GM12878 (cell line): ENCODE data around the gene TSHZ3. TPM values are rescaled to one million over a fixed set of nuclear protein-coding genes. Genes with fewer than 3 reads are reported as not detected.

ENCODE experiments used
- ATAC-seq: fragments of 200-7000 bp; cut with Tn5 transposase; 3 replicates; pipeline ENCODE4 v1.9.1; 2020; ENCODE audit warnings: mild to moderate bottlenecking, moderate library complexity
- BruUV-seq: library from RNA; stranded (reverse); fragments of 400-500 nt; replicated peaks from 2 replicates; lab custom pipeline; 2021; lab: Mats Ljungman, UMichigan
- CTCF ChIA-PET: fragments of 300-600 bp; sonication (Branson Sonifier 250); formaldehyde crosslinking; extraction: SDS; loops from one replicate; lab custom pipeline; 2021; ENCODE audit warnings: inconsistent platforms; lab: Yijun Ruan, JAX
- POLR2A ChIA-PET: fragments of 350-600 bp; formaldehyde crosslinking; extraction: SDS; loops from one replicate; lab custom pipeline; 2021; ENCODE audit warnings: inconsistent platforms; lab: Charles Lee
- RAD21 ChIA-PET: fragments of 300-600 bp; sonication (Branson Sonifier 250); formaldehyde crosslinking; loops from one replicate; lab custom pipeline; 2023; ENCODE audit warnings: antibody characterized with exemption; ENCODE audit not compliant: unreplicated experiment; lab: Charles Lee
- SMC1A ChIA-PET: fragments of 300-600 bp; sonication (Branson Sonifier 250); formaldehyde crosslinking; loops from one replicate; lab custom pipeline; 2023; ENCODE audit not compliant: unreplicated experiment, uncharacterized antibody; lab: Charles Lee
- DNase-seq: peaks from one replicate; pipeline ENCODE4 v3.0.0-alpha.2; 2011; ENCODE audit warnings: low read depth, low spot score
- FAIRE-seq: peaks from 3 replicates; lab custom pipeline; 2011; peaks lifted over from hg19 to GRCh38; lab: Jason Lieb, UNC
- H2AFZ ChIP-seq: 2 replicates; pipeline ENCODE4 v1.6.0; 2011; ENCODE audit warnings: low read depth, low read length, control low read depth; ENCODE audit not compliant: control insufficient read depth
- H3K27ac ChIP-seq: 2 replicates; pipeline ENCODE4 v1.5.1; 2011; ENCODE audit warnings: control low read depth; ENCODE audit not compliant: control insufficient read depth, insufficient read depth
- H3K27me3 ChIP-seq, 2 experiments: replicated peaks in 1 of 2; 2 replicates each; pipeline versions ENCODE4 v1.6.0 to v1.6.1; 2011; ENCODE audit warnings: low read length in 1 of 2; ENCODE audit not compliant: control insufficient read depth in 2 of 2, insufficient read depth in 2 of 2
- H3K36me3 ChIP-seq, 2 experiments: 2 replicates each; pipeline ENCODE4 v1.5.1; 2011; ENCODE audit warnings: low read length in 1 of 2; ENCODE audit not compliant: control insufficient read depth in 2 of 2, insufficient read depth in 2 of 2
- H3K4me1 ChIP-seq: 2 replicates; pipeline ENCODE4 v1.6.1; 2011; ENCODE audit warnings: mild to moderate bottlenecking, low read length, moderate library complexity, mixed read lengths; ENCODE audit not compliant: control insufficient read depth, insufficient read depth
- H3K4me2 ChIP-seq: 2 replicates; pipeline ENCODE4 v1.6.0; 2011; ENCODE audit warnings: control low read depth; ENCODE audit not compliant: control insufficient read depth, insufficient read depth
- H3K4me3 ChIP-seq: fragments of 200-600 bp; sonication (generic); 2 replicates; pipeline ENCODE4 v1.5.1; 2016
- H3K79me2 ChIP-seq: 2 replicates; pipeline ENCODE4 v1.6.0; 2011; ENCODE audit warnings: low read length; ENCODE audit not compliant: control insufficient read depth, insufficient read depth
- H3K9ac ChIP-seq: 2 replicates; pipeline ENCODE4 v1.8.0; 2011; ENCODE audit warnings: low read length, control low read depth, mixed read lengths; ENCODE audit not compliant: control insufficient read depth, insufficient read depth
- H3K9me3 ChIP-seq: replicated peaks from 3 replicates; pipeline ENCODE4 v1.5.1; 2011; ENCODE audit warnings: mild to moderate bottlenecking, low read length; ENCODE audit not compliant: control insufficient read depth, insufficient read depth
- H4K20me1 ChIP-seq: 2 replicates; pipeline ENCODE4 v1.6.0; 2011; ENCODE audit not compliant: control insufficient read depth, insufficient read depth
- ATF2 ChIP-seq: IDR thresholded peaks from 2 replicates; pipeline ENCODE4 v1.6.1; 2012; ENCODE audit warnings: low read length, inconsistent platforms
- CREM ChIP-seq: IDR thresholded peaks from 2 replicates; pipeline ENCODE4 v1.6.1; 2014; ENCODE audit warnings: antibody characterized with exemption, low read depth
- EZH2 ChIP-seq: IDR thresholded peaks from 2 replicates; pipeline ENCODE4 v1.6.1; 2012; ENCODE audit warnings: low read depth, mild to moderate bottlenecking, control low read depth, inconsistent platforms, low read length, borderline replicate concordance; ENCODE audit not compliant: control insufficient read depth
- HSF1 ChIP-seq: fragments of 150-350 bp; IDR thresholded peaks from 2 replicates; pipeline ENCODE4 v1.6.1; 2014; ENCODE audit warnings: mild to moderate bottlenecking, low read depth, low read length
- PAX8 ChIP-seq: fragments of 450-650 bp; IDR thresholded peaks from 2 replicates; pipeline ENCODE4 v1.6.1; 2017; ENCODE audit warnings: mild to moderate bottlenecking, moderate library complexity
- POLR2A ChIP-seq: IDR thresholded peaks from 2 replicates; pipeline ENCODE4 v1.6.1; 2011; ENCODE audit warnings: low read depth, mild to moderate bottlenecking, low read length
- REST ChIP-seq: IDR thresholded peaks from 2 replicates; pipeline ENCODE4 v1.6.1; 2012; ENCODE audit warnings: mild to moderate bottlenecking, low read depth, low read length
- SP1 ChIP-seq: IDR thresholded peaks from one replicate; pipeline ENCODE4 v1.6.1; 2011; ENCODE audit warnings: low read depth, low read length
- SPI1 ChIP-seq: IDR thresholded peaks from 2 replicates; pipeline ENCODE4 v1.6.1; 2011; ENCODE audit warnings: low read depth, mild to moderate bottlenecking, low read length, moderate library complexity, borderline replicate concordance; ENCODE audit not compliant: insufficient read depth
- SUPT20H ChIP-seq: IDR thresholded peaks from 2 replicates; pipeline ENCODE4 v1.6.1; 2011; ENCODE audit warnings: low read depth, mild to moderate bottlenecking, low read length, moderate library complexity, borderline replicate concordance; ENCODE audit not compliant: control insufficient read depth
- ZBED1 ChIP-seq: IDR thresholded peaks from 2 replicates; pipeline ENCODE4 v1.6.1; 2016; ENCODE audit warnings: borderline replicate concordance
- ZNF274 ChIP-seq: IDR thresholded peaks from one replicate; pipeline ENCODE4 v1.8.0; 2011; ENCODE audit not compliant: insufficient read length, insufficient read depth
- WGBS: methylation state at CpG from one replicate; pipeline ENCODE4 v1.1.6; 2016; ENCODE audit warnings: low lambda C conversion rate; ENCODE audit not compliant: insufficient replicate concordance, insufficient coverage; ENCODE audit errors: missing lambda C conversion rate; 5-methylcytosine and 5-hydroxymethylcytosine counted together
- in situ Hi-C: fragments of 300-500 bp; cut with MboI; formaldehyde crosslinking; loops from 9 replicates; pipeline ENCODE4 v1.14.3; 2018; ENCODE audit warnings: mixed read lengths
- intact Hi-C: fragments of 100-400 bp; cut with micrococcal nuclease; formaldehyde crosslinking; loops from one replicate; pipeline ENCODE4 v1.14.2; 2022; ENCODE audit not compliant: unreplicated experiment
- polyA plus RNA-seq, 11 experiments: library from polyadenylated mRNA; depleted of rRNA in 4 of 11; unstranded in 6 of 11; stranded (reverse) in 5 of 11; fragments of >200 nt; fragmentation: Nextera tagmentation in 4 of 11; fragmentation: Illumina TruSeq in 1 of 11; extraction: Ambion mirVana in 4 of 11; extraction: Trizol in 1 of 11; gene quantifications; 1 replicate in 1 of 11; 2 replicates in 10 of 11; pipeline versions ENCODE4 v1.2.1 to v1.2.3, GENCODE V29; 2011 to 2016; ENCODE audit warnings: inconsistent platforms in 2 of 11, missing spikeins in 2 of 11, low read depth in 1 of 11
- total RNA-seq, 4 experiments: library from RNA; depleted of rRNA in 3 of 4; stranded (reverse); fragments of >200 nt in 3 of 4; fragmentation: Illumina TruSeq in 1 of 4; extraction: Trizol in 1 of 4; gene quantifications; 2 replicates each; pipeline versions ENCODE4 v1.2.1 to v1.2.3, GENCODE V29; 2013 to 2021

The TSHZ3 gene
- total and polyA plus RNA-seq, 10 of the 15 experiments (the other 5 are each of a cell fraction or from before 2014, with no cell fraction given): 0.23 TPM; not detected in 9

- H3K36me3 ChIP-seq: no peaks in the 10 kb centered on the region
- ChIA-PET RAD21 (no interaction called here), CTCF (no interaction called here), POLR2A (no interaction called here), SMC1A (no interaction called here)
- 21% methylated on average over 10 of the region's 10 CpGs for WGBS
- no peaks in the 10 kb centered on the region; the same call in 2 of the 3 replicates for H3K9me3 ChIP-seq
- intact Hi-C loops: no loop called here
- H3K4me2 ChIP-seq: no peak overlapping the region
- H2AFZ ChIP-seq: no peak overlapping the region
- no peak for TF ChIP-seq SP1
- TF ChIP-seq PAX8: no peak
- TF ChIP-seq SPI1: no peak
- no peak for TF ChIP-seq SUPT20H
- no peak for TF ChIP-seq CREM
- TF ChIP-seq POLR2A: no peak
- no peak for TF ChIP-seq ZBED1
- TF ChIP-seq HSF1: no peak
- no peak for TF ChIP-seq ATF2
- no peak for TF ChIP-seq ZNF274
- TF ChIP-seq REST: no peak
- no peak for TF ChIP-seq EZH2
- no peaks in the 10 kb centered on the region for H3K4me1 ChIP-seq
- H4K20me1 ChIP-seq: no peaks in the 10 kb centered on the region
- no peak overlapping the region for H3K9ac ChIP-seq
- in situ Hi-C loops: no loop called here
- DNase-seq: no peak
- FAIRE-seq: no peak
- ATAC-seq: no peak
- BruUV-seq: no TSS peak
- no peak overlapping the region for H3K4me3 ChIP-seq
- no peak overlapping the region for H3K27ac ChIP-seq
- no peaks in the 10 kb centered on the region for H3K79me2 ChIP-seq
- H3K27me3 ChIP-seq: no peaks in the 10 kb centered on the region; a peak in 1 of 4 replicates
These were observed 5.1 kb upstream of the TSHZ3 start for GRCh38 chr19:31354316-31354715.
